PC-9 (cell line): ENCODE results near the gene GAPDH. TPM values are rescaled to one million over a fixed set of nuclear protein-coding genes. Genes with fewer than 3 reads are reported as not detected.

Source experiments
- BruUV-seq: library from RNA; stranded (reverse); fragments of 400-500 nt; replicated peaks from 2 replicates; lab custom pipeline; 2021; lab: Mats Ljungman, UMichigan
- CTCF ChIA-PET: fragments of 300-600 bp; sonication (Branson Sonifier 250); formaldehyde crosslinking; loops from one replicate; lab custom pipeline; 2022; ENCODE audit warnings: antibody characterized with exemption; lab: Charles Lee
- POLR2A ChIA-PET: fragments of 300-600 bp; sonication (Branson Sonifier 250); formaldehyde crosslinking; loops from one replicate; lab custom pipeline; 2022; ENCODE audit warnings: antibody characterized with exemption; ENCODE audit not compliant: unreplicated experiment; lab: Charles Lee
- DNase-seq, 2 experiments: peaks; one replicate each; pipeline versions ENCODE4 v3.0.0 to v3.0.0-alpha.2; 2015 to 2022; ENCODE audit warnings: mixed read lengths in 1 of 2
- H2AFZ ChIP-seq: fragments of 200-600 bp; sonication (generic); 2 replicates; pipeline ENCODE4 v1.8.1; 2017; ENCODE audit warnings: antibody characterized with exemption
- H3F3A ChIP-seq: fragments of 200-600 bp; sonication (generic); 2 replicates; pipeline ENCODE4 v1.8.1; 2017; ENCODE audit warnings: antibody characterized with exemption, mild to moderate bottlenecking, low read depth; ENCODE audit not compliant: insufficient read depth
- H3K27ac ChIP-seq: fragments of 200-600 bp; sonication (generic); 2 replicates; pipeline ENCODE4 v1.6.1; 2016; ENCODE audit warnings: mixed run types
- H3K27me3 ChIP-seq: fragments of 200-600 bp; sonication (generic); 2 replicates; pipeline ENCODE4 v1.6.1; 2016; ENCODE audit warnings: low read depth, mixed run types; ENCODE audit not compliant: insufficient read depth
- H3K36me3 ChIP-seq: fragments of 200-600 bp; sonication (generic); 2 replicates; pipeline ENCODE4 v1.6.1; 2016; ENCODE audit warnings: low read depth, mixed run types
- H3K4me1 ChIP-seq: fragments of 200-600 bp; sonication (generic); replicated peaks from 2 replicates; pipeline ENCODE4 v1.6.1; 2016; ENCODE audit warnings: mixed run types; ENCODE audit not compliant: insufficient read depth
- H3K4me2 ChIP-seq: fragments of 200-600 bp; sonication (generic); 2 replicates; pipeline ENCODE4 v1.6.1; 2017; ENCODE audit warnings: mixed run types
- H3K4me3 ChIP-seq: fragments of 200-600 bp; sonication (generic); 2 replicates; pipeline ENCODE4 v1.6.1; 2016; ENCODE audit warnings: mixed run types
- H3K79me2 ChIP-seq: fragments of 200-600 bp; sonication (generic); 2 replicates; pipeline ENCODE4 v1.6.1; 2017; ENCODE audit warnings: low read depth, mixed run types
- H3K9me2 ChIP-seq: fragments of 200-600 bp; sonication (generic); 2 replicates; pipeline ENCODE4 v1.8.1; 2017; ENCODE audit warnings: mild to moderate bottlenecking; ENCODE audit not compliant: insufficient read depth
- H3K9me3 ChIP-seq: fragments of 200-600 bp; sonication (generic); 2 replicates; pipeline ENCODE4 v1.8.1; 2016; ENCODE audit warnings: low read depth; ENCODE audit not compliant: insufficient read depth
- H4K20me1 ChIP-seq: fragments of 200-600 bp; sonication (generic); 2 replicates; pipeline ENCODE4 v1.8.1; 2017; ENCODE audit not compliant: insufficient read depth
- EZH2 ChIP-seq: fragments of 200-600 bp; sonication (generic); IDR thresholded peaks from 2 replicates; pipeline ENCODE4 v1.8.0; 2017; ENCODE audit warnings: antibody characterized with exemption, low read depth
- intact Hi-C: fragments of 100-400 bp; cut with micrococcal nuclease; formaldehyde crosslinking; loops from one replicate; pipeline ENCODE4 v1.10.0; 2022; ENCODE audit not compliant: unreplicated experiment
- total RNA-seq: library from RNA; stranded (reverse); gene quantifications from 2 replicates; pipeline ENCODE4 v1.2.3, GENCODE V29; 2021
- TF ChIP-seq, protein P1 (sequence below): fragments of 200-600 bp; sonication (generic); conservative IDR thresholded peaks from 2 replicates; pipeline ENCODE4 v1.6.1; 2017; ENCODE audit warnings: mixed run types, antibody characterized with exemption, mild to moderate bottlenecking, moderate library complexity

The GAPDH gene
- total RNA-seq, 1 experiment from 2014 or later: 8,169 TPM

DNA sequence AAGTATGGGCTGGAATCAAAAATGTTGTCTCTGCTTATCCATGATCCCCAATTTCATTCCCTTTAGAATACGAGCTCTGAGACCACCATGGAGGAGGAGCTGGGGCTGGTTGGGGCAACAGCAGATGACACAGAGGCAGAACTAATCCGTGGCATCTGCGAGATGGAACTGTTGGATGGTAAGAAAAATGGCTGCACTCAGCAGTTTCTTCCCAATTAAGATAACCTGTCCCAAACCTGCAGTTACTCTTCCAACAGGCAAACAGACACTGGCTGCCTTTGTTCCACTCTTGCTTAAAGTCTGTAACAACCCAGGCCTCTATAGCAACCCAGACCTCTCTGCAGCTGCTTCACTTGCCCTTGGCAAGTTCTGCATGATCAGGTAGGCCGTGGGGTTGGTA, 6.6 kb upstream of the GAPDH start:
- BruUV-seq: no TSS peak
- no peak overlapping the region for H3K4me2 ChIP-seq
- TF ChIP-seq, protein P1, sequence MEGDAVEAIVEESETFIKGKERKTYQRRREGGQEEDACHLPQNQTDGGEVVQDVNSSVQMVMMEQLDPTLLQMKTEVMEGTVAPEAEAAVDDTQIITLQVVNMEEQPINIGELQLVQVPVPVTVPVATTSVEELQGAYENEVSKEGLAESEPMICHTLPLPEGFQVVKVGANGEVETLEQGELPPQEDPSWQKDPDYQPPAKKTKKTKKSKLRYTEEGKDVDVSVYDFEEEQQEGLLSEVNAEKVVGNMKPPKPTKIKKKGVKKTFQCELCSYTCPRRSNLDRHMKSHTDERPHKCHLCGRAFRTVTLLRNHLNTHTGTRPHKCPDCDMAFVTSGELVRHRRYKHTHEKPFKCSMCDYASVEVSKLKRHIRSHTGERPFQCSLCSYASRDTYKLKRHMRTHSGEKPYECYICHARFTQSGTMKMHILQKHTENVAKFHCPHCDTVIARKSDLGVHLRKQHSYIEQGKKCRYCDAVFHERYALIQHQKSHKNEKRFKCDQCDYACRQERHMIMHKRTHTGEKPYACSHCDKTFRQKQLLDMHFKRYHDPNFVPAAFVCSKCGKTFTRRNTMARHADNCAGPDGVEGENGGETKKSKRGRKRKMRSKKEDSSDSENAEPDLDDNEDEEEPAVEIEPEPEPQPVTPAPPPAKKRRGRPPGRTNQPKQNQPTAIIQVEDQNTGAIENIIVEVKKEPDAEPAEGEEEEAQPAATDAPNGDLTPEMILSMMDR: no peak
- TF ChIP-seq EZH2: no peak
- peaks cover 30% of the 10 kb centered on the region; the same call in 1 of the 2 replicates for H3K79me2 ChIP-seq
- no peak overlapping the region for H2AFZ ChIP-seq
- no peak overlapping the region for H3K4me3 ChIP-seq
- peaks cover 66% of the 10 kb centered on the region for H3K36me3 ChIP-seq
- H3F3A ChIP-seq: peaks cover 75% of the 10 kb centered on the region
- DNase-seq: no peak
- no peak overlapping the region for H3K27ac ChIP-seq
- H3K9me2 ChIP-seq: no peaks in the 10 kb centered on the region
- intact Hi-C loops: no loop called here
- no peaks in the 10 kb centered on the region for H3K9me3 ChIP-seq
- H3K4me1 ChIP-seq: peaks cover 49% of the 10 kb centered on the region
- H3K27me3 ChIP-seq: no peaks in the 10 kb centered on the region
- CTCF ChIA-PET: interaction anchor here (1.5 kb wide), 1 partner anchor 10 kb away, joined by 5 read pairs; no protein-coding TSS in a partner anchor
- H4K20me1 ChIP-seq: no peaks in the 10 kb centered on the region
- POLR2A ChIA-PET: interaction anchor here (0.6 kb wide), 1 partner anchor 15 kb away, joined by 5 read pairs; no protein-coding TSS in a partner anchor

DNA sequence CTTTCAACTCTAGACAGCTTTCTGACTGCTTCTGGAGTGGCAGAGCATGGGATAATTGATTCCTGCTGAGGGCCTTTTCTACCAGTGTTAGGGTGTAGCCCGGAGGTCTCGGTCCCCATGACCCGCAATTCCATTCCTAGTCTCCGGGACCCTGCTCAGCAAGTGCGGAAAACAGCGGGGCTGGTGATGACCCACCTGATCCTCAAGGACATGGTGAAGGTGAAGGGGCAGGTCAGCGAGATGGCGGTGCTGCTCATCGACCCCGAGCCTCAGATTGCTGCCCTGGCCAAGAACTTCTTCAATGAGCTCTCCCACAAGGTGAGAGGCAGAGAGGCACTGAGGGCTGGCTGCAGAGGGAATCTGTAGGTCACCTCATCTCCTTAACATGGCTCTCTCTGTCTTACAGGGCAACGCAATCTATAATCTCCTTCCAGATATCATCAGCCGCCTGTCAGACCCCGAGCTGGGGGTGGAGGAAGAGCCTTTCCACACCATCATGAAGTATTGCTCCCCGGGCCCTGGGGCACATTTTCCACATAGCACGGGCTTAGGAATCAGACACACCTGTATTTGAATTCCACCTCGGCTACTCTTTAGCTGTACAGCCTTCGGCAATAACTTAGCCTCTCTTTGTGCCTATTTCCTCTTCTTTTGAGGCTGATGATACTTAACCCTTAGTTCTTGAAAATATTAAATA, 5.6 kb upstream of the GAPDH start:
- TF ChIP-seq, protein P1: no peak
- no peak for TF ChIP-seq EZH2
- intact Hi-C loops: no loop called here
- H3K27ac ChIP-seq: peak overlapping the region; percentile 63
- H3K4me1 ChIP-seq: peaks cover 55% of the 10 kb centered on the region
- DNase-seq: peak; percentile 90 to 94
- H3K79me2 ChIP-seq: peaks cover 33% of the 10 kb centered on the region; the same call in 1 of the 2 replicates
- H3F3A ChIP-seq: peaks cover 84% of the 10 kb centered on the region
- no peak overlapping the region for H2AFZ ChIP-seq
- no peaks in the 10 kb centered on the region for H3K9me3 ChIP-seq
- H3K4me3 ChIP-seq: no peak overlapping the region
- POLR2A ChIA-PET: interaction anchor here (0.8 kb wide), 1 partner anchor 9 kb away, joined by 4 read pairs; no protein-coding TSS in a partner anchor
- BruUV-seq: no TSS peak
- peaks cover 56% of the 10 kb centered on the region for H3K36me3 ChIP-seq
- CTCF ChIA-PET: interaction anchor here (1.0 kb wide), 1 partner anchor 9 kb away, joined by 4 read pairs; no protein-coding TSS in a partner anchor
- H3K27me3 ChIP-seq: no peaks in the 10 kb centered on the region
- H3K4me2 ChIP-seq: peak overlapping the region; percentile 52
- H3K9me2 ChIP-seq: no peaks in the 10 kb centered on the region
- H4K20me1 ChIP-seq: no peaks in the 10 kb centered on the region

DNA sequence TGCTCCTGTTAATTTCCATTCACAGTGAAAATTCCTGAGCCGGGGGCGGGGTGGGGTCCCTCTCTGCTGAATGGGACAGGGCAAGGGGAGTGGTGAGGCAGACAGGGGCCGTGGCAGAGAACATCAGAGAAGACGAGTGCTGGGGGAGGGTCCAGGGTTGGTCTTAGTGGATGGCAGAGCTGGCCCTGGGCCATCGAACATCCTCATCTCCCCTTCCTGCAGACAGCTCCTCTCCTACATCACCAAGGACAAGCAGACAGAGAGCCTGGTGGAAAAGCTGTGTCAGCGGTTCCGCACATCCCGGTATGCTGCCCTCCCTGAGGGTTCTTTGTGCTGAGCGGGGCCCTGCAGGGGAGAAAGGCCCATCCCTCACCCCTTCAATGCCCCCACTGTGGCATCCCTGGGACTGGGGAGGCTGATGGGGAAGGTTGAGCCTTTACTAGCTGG, 5.0 kb upstream of the GAPDH start:
- no peaks in the 10 kb centered on the region for H4K20me1 ChIP-seq
- POLR2A ChIA-PET: interaction anchor here (0.6 to 0.8 kb wide), 2 partner anchors 8 to 60 kb away, joined by 4 read pairs; no protein-coding TSS in a partner anchor
- peaks cover 55% of the 10 kb centered on the region for H3K4me1 ChIP-seq
- CTCF ChIA-PET: interaction anchor here (1.0 kb wide), 1 partner anchor 8 kb away, joined by 4 read pairs; no protein-coding TSS in a partner anchor
- no peak overlapping the region for H2AFZ ChIP-seq
- H3K9me2 ChIP-seq: no peaks in the 10 kb centered on the region
- no peak overlapping the region for H3K4me3 ChIP-seq
- intact Hi-C loops: no loop called here
- no peaks in the 10 kb centered on the region for H3K27me3 ChIP-seq
- H3K27ac ChIP-seq: peak overlapping the region; percentile 63
- H3F3A ChIP-seq: peaks cover 82% of the 10 kb centered on the region
- peak overlapping the region; percentile 52 for H3K4me2 ChIP-seq
- no peaks in the 10 kb centered on the region for H3K9me3 ChIP-seq
- DNase-seq: peak in 1 of 2 experiments; percentile 20
- BruUV-seq: no TSS peak
- peaks cover 51% of the 10 kb centered on the region for H3K36me3 ChIP-seq
- TF ChIP-seq EZH2: no peak
- TF ChIP-seq, protein P1: no peak
- peaks cover 33% of the 10 kb centered on the region; the same call in 1 of the 2 replicates for H3K79me2 ChIP-seq
